AG09309 (cell line): ENCODE data around the gene NACA.
"Not testable (repeated sequence)": the region's sequence is repeated elsewhere in the genome, so short reads cannot be mapped to it uniquely, and the experiment has no call there.

Experiments
- DNase-seq: peaks from one replicate; pipeline ENCODE4 v3.0.0-alpha.2; 2010; ENCODE audit warnings: low read depth
- H3K4me3 ChIP-seq: 2 replicates; pipeline ENCODE4 v1.5.1; 2011; ENCODE audit warnings: mild to moderate bottlenecking, low read depth, low read length, moderate library complexity; ENCODE audit not compliant: control insufficient read depth
- CTCF ChIP-seq: IDR thresholded peaks from 2 replicates; pipeline ENCODE4 v1.5.1; 2011; ENCODE audit warnings: mild to moderate bottlenecking, low read depth, low read length, inconsistent platforms; ENCODE audit not compliant: insufficient read depth, control insufficient read depth; ENCODE audit errors: missing control alignments

Gene NACA

GRCh38 chr12:56763753-56764657 lies 38.9 kb upstream of the NACA start:
- no peak for TF ChIP-seq CTCF
- DNase-seq = peak; percentile 55
- H3K4me3 ChIP-seq = no peak overlapping the region

- no peak for DNase-seq
- no peak overlapping the region for H3K4me3 ChIP-seq
- TF ChIP-seq CTCF = no peak
These were observed 36.7 kb upstream of the NACA start for GRCh38 chr12:56761812-56762211.

GRCh38 chr12:56760460-56760859 lies 35.4 kb upstream of the NACA start:
- DNase-seq = no peak
- H3K4me3 ChIP-seq = no peak overlapping the region
- no peak for TF ChIP-seq CTCF

GRCh38 chr12:56759263-56759908 lies 34.3 kb upstream of the NACA start:
- TF ChIP-seq CTCF = no peak
- no peak overlapping the region for H3K4me3 ChIP-seq
- DNase-seq = no peak

GRCh38 chr12:56758728-56759262 lies 33.7 kb upstream of the NACA start:
- no peak for DNase-seq
- no peak overlapping the region for H3K4me3 ChIP-seq
- TF ChIP-seq CTCF = no peak

GRCh38 chr12:56757971-56758370 lies 32.9 kb upstream of the NACA start:
- H3K4me3 ChIP-seq = not testable (repeated sequence)

GRCh38 chr12:56753566-56753965 lies 28.5 kb upstream of the NACA start:
- DNase-seq = no peak
- TF ChIP-seq CTCF = no peak

More at GRCh38 chr12:56757971-56758370, 32.9 kb upstream of the NACA start:
- DNase-seq = not testable (repeated sequence)

More at GRCh38 chr12:56753566-56753965, 28.5 kb upstream of the NACA start:
- H3K4me3 ChIP-seq = no peak overlapping the region
